ENCODE measurements around the gene TTC39B. TPM values are rescaled to one million over a fixed set of nuclear protein-coding genes. Genes with fewer than 3 reads are reported as not detected.

TTC39B gene
- total RNA-seq, 4 donors from 2014 or later: 3.4 to 11.2 (median 4.3) TPM

DNA sequence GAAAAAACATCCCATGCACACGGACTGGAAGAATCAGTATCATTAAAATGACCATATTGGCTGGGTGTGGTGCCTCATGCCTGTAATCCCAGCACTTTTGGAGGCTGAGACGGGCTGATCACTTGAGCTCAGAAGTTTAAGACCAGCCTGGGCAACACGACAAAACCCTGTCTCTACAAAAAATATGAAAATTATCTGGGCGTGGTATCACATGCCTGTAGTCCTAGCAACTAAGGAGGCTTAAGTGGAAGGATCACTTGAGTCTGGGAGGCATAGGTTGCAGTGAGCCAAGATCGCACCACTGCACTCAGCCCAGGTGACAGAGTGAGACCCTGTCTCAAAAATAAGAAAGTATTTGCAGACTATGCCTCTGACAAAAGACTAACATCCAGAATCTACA, 68.4 kb downstream of the TTC39B start:
- TF ChIP-seq, protein P1, sequence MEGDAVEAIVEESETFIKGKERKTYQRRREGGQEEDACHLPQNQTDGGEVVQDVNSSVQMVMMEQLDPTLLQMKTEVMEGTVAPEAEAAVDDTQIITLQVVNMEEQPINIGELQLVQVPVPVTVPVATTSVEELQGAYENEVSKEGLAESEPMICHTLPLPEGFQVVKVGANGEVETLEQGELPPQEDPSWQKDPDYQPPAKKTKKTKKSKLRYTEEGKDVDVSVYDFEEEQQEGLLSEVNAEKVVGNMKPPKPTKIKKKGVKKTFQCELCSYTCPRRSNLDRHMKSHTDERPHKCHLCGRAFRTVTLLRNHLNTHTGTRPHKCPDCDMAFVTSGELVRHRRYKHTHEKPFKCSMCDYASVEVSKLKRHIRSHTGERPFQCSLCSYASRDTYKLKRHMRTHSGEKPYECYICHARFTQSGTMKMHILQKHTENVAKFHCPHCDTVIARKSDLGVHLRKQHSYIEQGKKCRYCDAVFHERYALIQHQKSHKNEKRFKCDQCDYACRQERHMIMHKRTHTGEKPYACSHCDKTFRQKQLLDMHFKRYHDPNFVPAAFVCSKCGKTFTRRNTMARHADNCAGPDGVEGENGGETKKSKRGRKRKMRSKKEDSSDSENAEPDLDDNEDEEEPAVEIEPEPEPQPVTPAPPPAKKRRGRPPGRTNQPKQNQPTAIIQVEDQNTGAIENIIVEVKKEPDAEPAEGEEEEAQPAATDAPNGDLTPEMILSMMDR (IDR thresholded peaks at IDR 0.05; ENCODE audit: low read depth): no peak

DNA sequence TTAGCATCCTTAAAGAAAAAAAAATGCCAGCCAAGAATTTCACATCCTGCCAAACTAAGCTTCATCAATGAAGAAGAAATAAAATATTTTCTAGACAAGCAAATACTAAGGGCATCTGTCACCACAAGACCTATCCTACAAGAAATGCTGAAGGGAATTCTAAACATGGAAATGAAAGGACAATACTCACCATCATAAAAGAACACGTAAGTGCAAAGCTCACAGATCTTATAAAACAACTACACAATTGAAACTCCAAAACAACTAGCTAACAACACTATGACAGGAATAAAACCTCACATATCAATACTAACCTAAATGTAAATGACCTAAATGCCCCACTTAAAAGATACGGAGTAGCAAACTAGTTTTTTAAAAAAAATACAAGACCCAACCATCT, 71.4 kb downstream of the TTC39B start:
- TF ChIP-seq, protein P1 (IDR thresholded peaks at IDR 0.05; ENCODE audit: low read depth): no peak

DNA sequence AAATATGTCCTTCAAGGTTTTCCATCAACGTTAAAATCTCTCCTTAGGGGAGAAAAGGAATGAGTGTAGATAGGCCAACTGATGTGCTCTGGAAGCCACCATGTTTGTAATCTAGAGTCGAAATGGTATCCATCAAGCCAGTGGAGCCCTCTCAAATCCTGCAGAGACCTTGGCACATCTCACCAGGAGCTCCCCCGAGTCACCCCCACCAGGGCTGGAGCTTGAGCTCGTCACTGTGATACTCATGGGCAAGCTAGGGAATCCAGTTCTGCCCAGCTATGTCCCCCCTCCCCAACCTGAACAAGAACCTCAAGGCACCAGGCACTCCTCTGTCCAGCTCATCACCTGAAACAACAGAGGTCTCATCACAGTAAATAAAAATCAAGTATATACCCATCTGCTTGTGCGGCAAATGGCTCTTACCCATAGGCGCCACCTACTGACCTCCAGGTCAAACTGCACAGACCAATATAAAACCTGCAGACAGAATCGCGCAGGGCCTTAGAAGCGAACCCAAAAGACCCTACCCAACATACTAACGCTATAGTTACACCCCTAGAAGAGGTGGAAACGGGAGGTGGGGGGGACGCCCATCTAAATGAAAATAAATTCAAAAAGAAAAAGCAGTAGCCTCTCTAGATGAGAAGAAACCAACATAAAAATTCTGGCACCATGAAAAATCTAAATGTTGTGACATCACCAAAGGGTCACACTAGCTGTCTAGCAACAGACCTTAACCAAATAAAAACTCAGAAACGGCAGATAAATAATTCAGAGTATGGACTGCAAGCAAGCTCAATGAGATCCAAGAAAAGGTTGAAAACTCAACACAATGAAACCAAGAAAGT, 75.0 kb downstream of the TTC39B start:
- TF ChIP-seq, protein P1 (IDR thresholded peaks at IDR 0.05; ENCODE audit: low read depth): no peak

DNA sequence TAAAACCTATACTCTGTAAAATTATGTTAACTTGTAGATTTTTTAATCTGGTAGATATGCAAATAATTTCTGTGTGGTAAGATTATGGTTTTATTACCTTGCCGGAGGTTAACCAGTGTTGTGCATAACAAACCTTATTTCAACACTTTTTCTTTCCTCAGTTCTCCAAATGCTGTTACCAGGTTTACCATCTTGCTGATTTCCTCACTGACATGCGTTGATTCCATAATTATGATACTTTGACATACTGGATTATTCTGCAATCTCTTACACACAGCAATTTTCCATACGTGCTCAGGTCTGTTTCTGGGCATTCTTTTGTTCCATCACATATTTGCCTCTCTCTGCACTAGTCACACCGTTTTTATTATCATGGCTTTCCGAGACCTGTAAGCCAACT, 77.6 kb downstream of the TTC39B start:
- TF ChIP-seq, protein P1 (IDR thresholded peaks at IDR 0.05; ENCODE audit: low read depth): no peak

DNA sequence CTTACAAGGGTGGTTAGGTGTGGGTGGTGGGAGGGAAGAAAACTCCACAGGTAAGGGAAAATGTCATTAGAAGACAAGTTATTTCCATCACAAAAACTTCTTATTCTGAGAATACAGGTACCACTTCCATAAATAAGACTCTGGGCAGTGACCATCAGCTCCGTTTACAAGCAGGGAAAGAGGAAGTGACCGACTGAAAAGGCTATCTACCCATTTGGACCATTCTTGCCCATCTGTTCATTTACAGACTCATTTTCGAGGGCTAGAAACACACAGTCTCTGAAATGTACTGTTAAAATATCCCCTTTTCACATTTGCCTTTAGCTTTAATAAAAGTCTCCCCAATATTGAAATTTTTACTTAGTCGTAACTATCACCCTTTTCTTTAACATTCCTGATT, 79.5 kb downstream of the TTC39B start:
- TF ChIP-seq, protein P1 (IDR thresholded peaks at IDR 0.05; ENCODE audit: low read depth): no peak

DNA sequence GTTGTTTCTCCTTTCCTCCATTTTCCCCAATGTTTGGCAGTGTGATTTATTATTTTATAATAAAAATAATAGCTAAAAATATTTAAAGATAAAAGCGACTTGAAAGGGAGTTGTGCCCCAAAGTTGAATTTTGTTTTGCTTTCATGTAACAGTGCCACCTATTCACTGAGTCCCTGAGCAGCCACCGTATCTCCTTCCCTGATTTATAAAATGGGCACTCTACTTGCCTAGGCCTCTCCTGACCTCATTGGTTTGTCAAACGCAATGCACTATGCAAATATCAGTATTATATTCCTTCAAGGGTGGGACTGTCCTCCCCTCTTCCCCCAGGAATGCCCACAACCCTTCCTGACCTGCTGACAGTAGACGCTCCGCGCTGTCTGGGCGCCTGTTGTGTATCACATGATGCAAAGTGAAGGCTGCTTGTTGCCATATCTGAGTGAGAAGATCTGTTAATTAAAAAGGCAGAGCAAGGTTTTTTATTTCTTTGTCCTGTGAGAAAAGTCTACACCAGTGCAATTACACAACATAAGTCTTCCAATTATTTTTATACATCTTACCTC, 81.4 kb downstream of the TTC39B start:
- TF ChIP-seq, protein P1 (IDR thresholded peaks at IDR 0.05; ENCODE audit: low read depth): no peak

DNA sequence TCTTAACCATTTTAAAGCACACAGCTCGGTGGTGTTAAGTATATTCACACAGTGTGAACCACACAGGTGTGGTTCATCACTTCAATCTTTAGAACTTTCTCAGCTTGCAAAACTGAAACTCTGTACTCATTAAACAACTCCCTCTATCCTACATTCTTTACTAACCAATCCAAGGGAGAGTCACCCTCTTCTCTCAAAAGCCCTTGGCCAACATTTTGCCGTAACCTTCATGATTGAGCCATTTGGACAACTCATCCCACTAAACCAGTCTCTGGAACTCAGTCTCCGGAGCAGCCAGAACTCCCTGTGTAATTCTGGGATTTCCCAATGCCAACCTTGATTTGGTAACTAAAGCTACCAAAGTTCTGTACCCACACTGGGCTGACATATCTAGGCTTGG, 84.7 kb downstream of the TTC39B start:
- TF ChIP-seq, protein P1 (IDR thresholded peaks at IDR 0.05; ENCODE audit: low read depth): no peak

Measured in subcutaneous adipose tissue (tissue), 4 donors.